Upper lobe of right lung (tissue), 1 donor: ENCODE measurements around the gene DKK2. TPM values are rescaled to one million over a fixed set of nuclear protein-coding genes. Genes with fewer than 3 reads are reported as not detected.
A peak's percentile ranks its signal among the peaks of the same experiment; 100 is the strongest.

Experiments
- ATAC-seq: fragments of 200-7000 bp; cut with Tn5 transposase; one replicate; pipeline ENCODE4 v1.9.1; 2020; ENCODE audit warnings: mild to moderate bottlenecking, moderate library complexity
- DNase-seq: peaks from one replicate; pipeline ENCODE4 v3.0.0-alpha.2; 2020
- H3K27ac ChIP-seq: fragments of 200-600 bp; one replicate; pipeline ENCODE4 v1.8.0; 2022
- H3K27me3 ChIP-seq: fragments of 200-600 bp; one replicate; pipeline ENCODE4 v1.8.0; 2022; ENCODE audit warnings: mild to moderate bottlenecking
- H3K36me3 ChIP-seq: fragments of 200-600 bp; one replicate; pipeline ENCODE4 v1.8.0; 2022
- H3K4me1 ChIP-seq: fragments of 200-600 bp; one replicate; pipeline ENCODE4 v1.8.0; 2022
- H3K4me3 ChIP-seq: fragments of 200-600 bp; one replicate; pipeline ENCODE4 v1.8.0; 2022; ENCODE audit warnings: mild to moderate bottlenecking
- H3K9me3 ChIP-seq: fragments of 200-600 bp; one replicate; pipeline ENCODE4 v1.8.0; 2022
- CTCF ChIP-seq: fragments of 200-600 bp; IDR thresholded peaks from one replicate; pipeline ENCODE4 v1.8.0; 2022; ENCODE audit warnings: antibody characterized with exemption
- intact Hi-C: fragments of 100-400 bp; cut with DNase I; formaldehyde crosslinking; loops from one replicate; pipeline ENCODE4 v1.11.0; 2022
- total RNA-seq: library from RNA; stranded (reverse); fragmentation: NEBNext Ultra II Directional; extraction: Animal tissue kit (Norgen Biotek cat#: 25700); gene quantifications from one replicate; pipeline ENCODE4 v1.2.1, GENCODE V29; 2021
- donor health status: DM: no; HTN: yes; CAD: no; lungs with severe emphysema.

DKK2 gene
- total RNA-seq, 1 donor from 2014 or later, result 15.1 TPM

GRCh38 chr4:107034091-107034995, 1.8 kb downstream of the DKK2 start:
- DNase-seq, result peak; percentile 56
- peaks cover 64% of the 10 kb centered on the region for H3K27me3 ChIP-seq

DNA sequence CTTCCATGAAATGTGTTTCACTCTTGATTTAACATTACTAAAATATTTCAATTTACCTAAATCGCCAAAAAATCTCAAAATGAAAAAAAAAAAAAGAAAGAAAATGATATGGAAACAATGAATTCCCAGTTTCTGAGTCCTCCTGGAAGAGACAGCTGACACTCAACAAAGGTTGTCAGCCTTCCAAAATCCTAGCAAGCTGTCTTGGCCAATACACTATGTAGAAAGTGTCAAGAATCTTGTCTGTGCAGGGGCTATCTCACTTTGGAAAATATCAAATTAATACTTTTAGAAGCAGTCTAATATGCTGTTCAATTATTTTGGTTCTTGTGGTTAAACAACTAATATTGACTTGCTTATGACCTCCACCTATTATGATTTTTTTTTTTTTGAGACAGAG, 8.7 kb downstream of the DKK2 start:
- no peaks in the 10 kb centered on the region for H3K9me3 ChIP-seq
- DNase-seq, result no peak
- H3K4me3 ChIP-seq, result no peak overlapping the region
- no peak overlapping the region for H3K27ac ChIP-seq
- no peak for TF ChIP-seq CTCF
- no peaks in the 10 kb centered on the region for H3K36me3 ChIP-seq
- no peak for ATAC-seq
- intact Hi-C loops, result no loop called here
- H3K27me3 ChIP-seq, result no peaks in the 10 kb centered on the region
- H3K4me1 ChIP-seq, result no peaks in the 10 kb centered on the region

More at GRCh38 chr4:107034091-107034995, 1.8 kb downstream of the DKK2 start:
- H3K4me3 ChIP-seq, result no peak overlapping the region
- no peak for TF ChIP-seq CTCF
- H3K4me1 ChIP-seq, result peaks cover 18% of the 10 kb centered on the region
- ATAC-seq, result peak; percentile 42
- no peak overlapping the region for H3K27ac ChIP-seq
- intact Hi-C loops, result no loop called here
- H3K9me3 ChIP-seq, result no peaks in the 10 kb centered on the region
- H3K36me3 ChIP-seq, result no peaks in the 10 kb centered on the region

- intact Hi-C loops, result no loop called here
- H3K36me3 ChIP-seq, result no peaks in the 10 kb centered on the region
- H3K9me3 ChIP-seq, result no peaks in the 10 kb centered on the region
- no peaks in the 10 kb centered on the region for H3K4me1 ChIP-seq
- TF ChIP-seq CTCF, result no peak
- H3K27ac ChIP-seq, result no peak overlapping the region
- DNase-seq (no peak), ATAC-seq (no peak)
- no peak overlapping the region for H3K4me3 ChIP-seq
- H3K27me3 ChIP-seq, result no peaks in the 10 kb centered on the region
Observed at GRCh38 chr4:107018344-107018735, 17.8 kb downstream of the DKK2 start.

DNA sequence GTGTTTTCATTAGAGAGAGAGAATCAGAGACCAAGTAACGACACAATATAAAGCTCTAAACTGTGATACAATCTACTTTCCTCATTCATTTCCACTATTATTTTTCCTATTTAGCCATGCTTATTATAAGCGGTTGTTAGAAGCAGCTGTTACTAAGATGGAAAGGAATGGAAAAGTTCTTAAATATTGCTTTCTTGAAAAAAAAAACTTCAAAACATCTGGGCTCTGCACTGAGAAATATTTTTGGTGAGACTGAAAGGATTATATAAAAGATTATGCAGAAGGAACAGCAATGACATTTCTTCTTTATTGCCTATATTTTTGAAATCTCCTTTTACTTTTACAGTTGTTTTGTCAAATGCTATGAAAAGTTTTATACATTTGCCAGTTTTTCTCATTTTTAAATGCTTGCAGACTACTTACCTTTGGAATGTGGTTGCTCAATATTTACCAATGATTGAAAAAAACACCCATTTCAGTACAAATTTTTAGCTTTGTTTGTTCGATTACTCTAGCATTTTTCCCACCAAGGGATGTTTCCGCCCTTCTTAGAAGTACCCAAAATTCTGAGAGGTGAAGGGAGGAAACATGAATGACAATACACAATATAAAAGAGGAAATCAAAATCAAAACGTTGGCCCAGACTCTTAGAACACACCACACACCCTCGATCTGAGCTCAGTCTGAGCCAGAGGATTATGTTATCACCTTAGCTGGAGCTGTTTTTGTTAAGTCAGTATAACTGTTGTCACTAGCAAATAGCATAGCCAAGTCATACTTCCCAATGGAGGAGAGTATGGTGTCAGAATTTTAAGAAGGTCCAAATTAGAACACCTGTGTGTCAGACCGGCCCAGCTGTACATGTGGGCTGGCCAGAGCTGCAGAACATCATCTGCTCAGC, 18.4 kb downstream of the DKK2 start:
- Histone ChIP-seq H3K27me3 (no peaks in the 10 kb centered on the region), H3K27ac (no peak overlapping the region), H3K4me3 (no peak overlapping the region), H3K4me1 (no peaks in the 10 kb centered on the region), H3K9me3 (no peaks in the 10 kb centered on the region), H3K36me3 (no peaks in the 10 kb centered on the region)
- ATAC-seq (no peak), DNase-seq (no peak)
- intact Hi-C loops, result no loop called here
- no peak for TF ChIP-seq CTCF

DNA sequence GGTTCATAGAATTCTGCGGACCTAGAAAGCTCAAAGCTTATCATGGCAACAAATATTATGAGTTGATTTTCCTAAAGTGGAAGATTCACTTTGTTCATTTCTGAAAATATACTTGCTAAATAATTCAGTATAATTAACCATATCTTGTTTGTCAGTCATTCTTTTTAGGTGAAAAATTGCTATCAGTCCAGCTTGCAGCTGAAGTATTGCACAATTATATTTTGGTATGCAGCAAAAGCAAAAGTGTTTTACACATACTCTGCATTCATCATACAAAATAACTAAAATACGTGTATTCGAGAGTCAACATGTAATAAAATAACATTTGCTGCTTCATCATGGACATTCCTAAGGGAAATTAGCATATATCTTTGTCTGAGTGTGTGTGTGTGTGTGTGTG, 24.8 kb downstream of the DKK2 start:
- no peak overlapping the region for H3K4me3 ChIP-seq
- H3K36me3 ChIP-seq, result no peaks in the 10 kb centered on the region
- no peaks in the 10 kb centered on the region for H3K27me3 ChIP-seq
- H3K4me1 ChIP-seq, result no peaks in the 10 kb centered on the region
- TF ChIP-seq CTCF, result no peak
- H3K27ac ChIP-seq, result no peak overlapping the region
- DNase-seq (no peak), ATAC-seq (no peak)
- H3K9me3 ChIP-seq, result no peaks in the 10 kb centered on the region
- intact Hi-C loops, result no loop called here
